Measurements from ENCODE around the gene CEP128.

Gene CEP128

DNA sequence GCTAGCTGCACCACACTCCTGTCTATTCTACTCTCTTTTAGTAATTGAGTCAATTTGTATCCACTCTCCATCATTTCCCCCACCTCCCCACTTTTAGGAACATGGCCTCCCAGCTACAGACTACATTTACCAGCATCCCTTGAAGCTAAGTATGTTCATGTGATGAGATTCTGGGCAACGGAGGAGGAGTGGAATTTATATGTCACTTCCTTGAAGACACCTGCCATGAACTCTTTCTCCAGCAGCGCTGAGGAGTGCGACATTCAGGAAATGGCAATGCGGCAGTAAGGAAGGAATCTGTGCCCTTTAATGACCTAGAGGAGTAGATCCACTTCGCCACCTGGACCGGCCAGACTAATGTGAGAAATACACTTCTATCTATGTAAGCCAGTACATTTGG lies 486.5 kb downstream of the CEP128 start:
- DNase-seq, result no peak

DNA sequence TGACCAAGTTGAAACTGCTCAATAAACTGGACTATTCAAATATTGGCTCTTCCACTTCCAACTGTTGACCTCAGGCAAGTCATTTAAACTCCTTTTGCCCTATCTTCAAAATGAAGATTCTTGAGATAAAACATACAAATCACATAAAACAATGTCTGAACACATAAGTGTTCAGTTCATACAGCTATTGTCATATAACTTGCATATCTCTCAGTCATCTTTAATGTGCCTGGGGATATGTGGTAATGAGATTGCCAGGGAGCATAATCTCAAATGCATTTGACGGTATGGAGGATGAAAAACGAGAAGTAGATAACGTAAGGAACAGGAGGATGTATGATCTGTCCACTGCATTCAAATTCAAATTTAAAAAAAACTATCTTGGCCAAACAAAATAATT lies 493.3 kb downstream of the CEP128 start:
- DNase-seq, result no peak

DNA sequence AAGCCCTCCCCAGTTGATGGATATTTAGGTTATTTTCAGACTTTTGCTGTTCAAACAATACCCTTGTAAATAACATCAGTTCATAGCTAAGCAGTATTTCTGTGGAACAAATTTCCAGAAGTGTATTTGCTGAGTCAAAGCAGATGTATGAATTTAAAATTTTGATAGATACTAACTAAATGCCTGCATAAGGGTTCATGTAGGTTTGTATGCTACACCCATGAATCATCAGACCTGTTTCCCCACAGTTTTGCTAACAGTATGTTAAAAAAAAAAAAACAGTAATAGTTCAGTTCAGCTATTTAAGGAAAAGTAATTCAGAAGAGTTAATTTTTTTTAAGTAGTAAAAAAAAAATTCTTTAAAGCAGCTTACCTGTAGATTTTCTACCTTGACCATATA lies 494.1 kb downstream of the CEP128 start:
- no peak for DNase-seq

Data from inflammatory macrophage treated with lipopolysaccharide for 1 hour (primary cell).